GM23248 (cell line): ENCODE data around the gene C9orf50. TPM values are rescaled to one million over a fixed set of nuclear protein-coding genes. Genes with fewer than 3 reads are reported as not detected.
"Not testable (repeated sequence)": the region's sequence is repeated elsewhere in the genome, so short reads cannot be mapped to it uniquely, and the experiment has no call there.

Experiments used
- DNase-seq: peaks from one replicate; pipeline ENCODE4 v3.0.0-alpha.2; 2015
- H2AFZ ChIP-seq: fragments of 200-600 bp; sonication (generic); 2 replicates; pipeline ENCODE4 v1.6.1; 2016; ENCODE audit warnings: antibody characterized with exemption
- H3F3A ChIP-seq: fragments of 200-600 bp; sonication (generic); 2 replicates; pipeline ENCODE4 v1.6.1; 2016; ENCODE audit warnings: mild to moderate bottlenecking, antibody characterized with exemption, mixed run types; ENCODE audit not compliant: insufficient read depth
- H3K27ac ChIP-seq: fragments of 200-600 bp; sonication (generic); 2 replicates; pipeline ENCODE4 v1.5.1; 2016; ENCODE audit warnings: mild to moderate bottlenecking
- H3K27me3 ChIP-seq: fragments of 200-600 bp; sonication (generic); replicated peaks from 2 replicates; pipeline ENCODE4 v1.6.1; 2016; ENCODE audit warnings: mild to moderate bottlenecking; ENCODE audit not compliant: insufficient read depth
- H3K36me3 ChIP-seq: fragments of 200-600 bp; sonication (generic); 2 replicates; pipeline ENCODE4 v1.6.1; 2016; ENCODE audit warnings: low read depth, mild to moderate bottlenecking
- H3K4me1 ChIP-seq: fragments of 200-600 bp; sonication (generic); 2 replicates; pipeline ENCODE4 v1.6.1; 2016; ENCODE audit warnings: mild to moderate bottlenecking; ENCODE audit not compliant: insufficient read depth
- H3K4me2 ChIP-seq: fragments of 200-600 bp; sonication (generic); one replicate; pipeline ENCODE4 v1.6.1; 2016; ENCODE audit warnings: mild to moderate bottlenecking; ENCODE audit not compliant: unreplicated experiment
- H3K4me3 ChIP-seq: fragments of 200-600 bp; sonication (generic); 2 replicates; pipeline ENCODE4 v1.5.1; 2016; ENCODE audit warnings: mild to moderate bottlenecking
- H3K79me2 ChIP-seq: fragments of 200-600 bp; sonication (generic); 2 replicates; pipeline ENCODE4 v1.6.1; 2016; ENCODE audit warnings: mild to moderate bottlenecking; ENCODE audit not compliant: insufficient read depth
- H3K9ac ChIP-seq: fragments of 200-600 bp; sonication (generic); 2 replicates; pipeline ENCODE4 v1.6.1; 2016; ENCODE audit warnings: mild to moderate bottlenecking
- H3K9me2 ChIP-seq: fragments of 200-600 bp; sonication (generic); 2 replicates; pipeline ENCODE4 v1.6.1; 2016; ENCODE audit warnings: mixed run types, mild to moderate bottlenecking, moderate library complexity; ENCODE audit not compliant: insufficient read depth
- H3K9me3 ChIP-seq: fragments of 200-600 bp; sonication (generic); one replicate; pipeline ENCODE4 v1.6.1; 2017; ENCODE audit warnings: low read depth
- H4K20me1 ChIP-seq: fragments of 200-600 bp; sonication (generic); 2 replicates; pipeline ENCODE4 v1.6.0; 2016; ENCODE audit not compliant: insufficient read depth
- EZH2 ChIP-seq: fragments of 200-600 bp; sonication (generic); IDR thresholded peaks from 2 replicates; pipeline ENCODE4 v1.6.1; 2018; ENCODE audit warnings: antibody characterized with exemption, mild to moderate bottlenecking; ENCODE audit not compliant: insufficient read depth, poor library complexity, severe bottlenecking
- EZH2phosphoT487 ChIP-seq: fragments of 200-600 bp; sonication (generic); IDR thresholded peaks from 2 replicates; pipeline ENCODE4 v1.6.1; 2018; ENCODE audit warnings: antibody characterized with exemption, moderate library complexity, mild to moderate bottlenecking, low read depth; ENCODE audit not compliant: insufficient read depth
- WGBS, 2 experiments: methylation state at CpG; one replicate each; pipeline ENCODE4 v1.1.6; 2015 to 2017; ENCODE audit warnings: low lambda C conversion rate in 2 of 2, low coverage in 1 of 2; ENCODE audit errors: missing lambda C conversion rate in 2 of 2; 5-methylcytosine and 5-hydroxymethylcytosine counted together
- in situ Hi-C: fragments of 300-500 bp; cut with MboI; formaldehyde crosslinking; loops from 2 replicates; pipeline ENCODE4 v1.15.0; 2020
- polyA plus RNA-seq: library from polyadenylated mRNA; unstranded; fragments of >200 nt; fragmentation: Nextera tagmentation; extraction: Ambion mirVana; gene quantifications from 2 replicates; pipeline ENCODE4 v1.2.1, GENCODE V29; 2016
- total RNA-seq: library from RNA; depleted of rRNA; stranded (reverse); fragments of >200 nt; shearing (Covaris generic); gene quantifications from 2 replicates; pipeline ENCODE4 v1.2.3, GENCODE V29; 2014

The C9orf50 gene
- total and polyA plus RNA-seq, 2 experiments from 2014 or later = 0.23 to 0.32 TPM

DNA sequence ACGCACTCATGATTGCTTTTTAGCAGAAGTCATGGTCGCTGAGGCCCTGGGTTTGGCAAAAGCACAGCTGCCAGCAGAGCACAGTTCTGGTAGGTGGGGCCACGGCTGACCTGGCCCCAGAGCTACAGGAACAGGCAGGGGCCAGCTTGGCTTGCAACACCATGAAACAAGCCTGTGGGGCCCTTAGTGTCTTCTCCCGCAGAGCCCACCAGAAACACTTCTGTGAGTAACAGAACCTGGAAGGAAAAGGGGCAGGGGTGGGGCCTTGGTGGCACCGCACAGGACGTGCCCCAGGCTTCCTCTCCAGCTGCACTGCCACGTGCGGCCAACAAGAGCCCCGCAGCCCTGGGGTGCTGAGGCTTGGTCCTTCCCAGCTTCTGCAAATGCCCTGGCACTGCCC, 16.2 kb upstream of the C9orf50 start:
- H3K9ac ChIP-seq = no peak overlapping the region
- no peaks in the 10 kb centered on the region for H3F3A ChIP-seq
- H3K9me3 ChIP-seq = no peaks in the 10 kb centered on the region
- TF ChIP-seq EZH2phosphoT487 (no peak), EZH2 (no peak)
- in situ Hi-C loops = no loop called here
- H3K4me1 ChIP-seq = peaks cover 20% of the 10 kb centered on the region
- H3K9me2 ChIP-seq = no peaks in the 10 kb centered on the region
- 69 to 70% methylated on average over 9 of the region's 9 CpGs for WGBS, 2 experiments
- H4K20me1 ChIP-seq = peaks cover 3% of the 10 kb centered on the region; the same call in 1 of the 2 replicates
- no peak overlapping the region for H3K4me3 ChIP-seq
- peaks cover 98% of the 10 kb centered on the region for H3K79me2 ChIP-seq
- H3K36me3 ChIP-seq = peaks cover 32% of the 10 kb centered on the region
- no peak overlapping the region for H3K4me2 ChIP-seq
- DNase-seq = no peak
- H3K27ac ChIP-seq = peak overlapping the region; percentile 27; the same call in 1 of the 2 replicates
- no peaks in the 10 kb centered on the region for H3K27me3 ChIP-seq
- no peak overlapping the region for H2AFZ ChIP-seq

DNA sequence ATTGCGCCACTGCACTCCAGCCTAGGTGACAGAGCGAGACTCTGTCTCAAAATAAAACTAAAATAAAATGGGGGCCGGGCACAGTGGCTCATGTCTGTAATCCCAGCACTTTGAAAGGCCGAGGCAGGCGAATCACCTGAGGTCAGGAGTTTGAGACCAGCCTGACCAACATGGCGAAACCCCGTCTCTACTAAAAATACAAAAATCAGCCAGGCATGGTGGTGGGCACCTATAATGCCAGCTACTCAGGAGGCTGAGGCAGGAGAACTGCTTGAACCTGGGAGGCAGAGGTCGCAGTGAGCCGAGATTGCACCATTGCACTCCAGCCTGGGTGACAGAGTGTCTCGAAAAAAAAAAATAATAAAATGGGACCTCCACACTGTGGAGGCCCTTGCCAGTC, 15.4 kb upstream of the C9orf50 start:
- H2AFZ ChIP-seq, in situ Hi-C loops, H3K27me3 ChIP-seq, H3K4me3 ChIP-seq, H3F3A ChIP-seq, DNase-seq, H3K9me2 ChIP-seq, H4K20me1 ChIP-seq, H3K4me2 ChIP-seq, H3K9me3 ChIP-seq, H3K9ac ChIP-seq: not testable (repeated sequence)
- Histone ChIP-seq H3K79me2 (peaks cover 100% of the 10 kb centered on the region), H3K4me1 (peaks cover 27% of the 10 kb centered on the region), H3K27ac (peak overlapping the region; percentile 27; the same call in 1 of the 2 replicates), H3K36me3 (peaks cover 32% of the 10 kb centered on the region)
- 92 to 96% methylated on average over 10 of the region's 10 CpGs for whole genome bisulfite sequencing, 2 experiments

DNA sequence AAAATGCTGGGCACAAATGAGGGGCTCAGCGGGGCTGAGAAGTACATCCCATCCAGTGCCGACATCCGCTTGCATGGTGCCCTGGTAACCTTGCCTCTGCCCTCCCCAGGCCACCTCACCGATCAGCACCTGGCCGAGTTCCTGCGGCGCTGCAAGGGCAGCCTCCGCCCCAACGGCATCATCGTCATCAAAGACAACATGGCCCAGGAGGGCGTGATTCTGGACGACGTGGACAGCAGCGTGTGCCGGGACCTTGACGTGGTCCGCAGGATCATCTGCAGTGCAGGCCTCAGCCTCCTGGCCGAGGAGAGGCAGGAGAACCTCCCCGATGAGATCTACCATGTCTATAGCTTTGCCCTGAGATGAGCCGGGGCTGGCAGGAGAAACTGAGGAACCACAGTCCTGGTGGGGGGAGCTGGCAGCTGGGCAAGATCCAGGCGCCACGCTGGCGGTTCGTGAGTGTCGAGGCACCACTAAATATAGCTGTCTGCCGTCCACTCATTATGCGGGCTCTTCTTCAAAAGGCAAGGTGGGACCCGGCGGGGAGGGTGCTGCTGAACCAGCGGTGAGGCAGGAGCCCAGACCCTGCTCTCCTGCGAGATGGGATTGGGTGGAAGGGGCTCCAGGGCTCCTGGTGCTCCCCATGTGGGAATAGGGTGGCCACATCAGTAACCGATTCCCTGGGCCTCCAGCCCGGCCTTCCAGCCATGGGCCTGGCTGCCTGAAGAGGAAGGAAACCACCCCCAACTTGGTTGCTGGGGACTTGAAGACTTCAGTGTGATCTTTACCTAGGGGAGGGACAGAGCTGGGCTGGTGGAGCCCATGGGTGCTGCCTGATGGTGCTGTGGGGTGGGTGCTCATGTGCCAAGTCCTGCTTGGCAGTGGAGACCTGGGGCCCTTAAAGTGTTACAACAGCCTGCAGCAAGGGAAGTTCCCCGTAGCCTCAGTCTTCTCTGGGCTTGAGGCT, 14.5 kb upstream of the C9orf50 start:
- 85 to 86% methylated on average over 34 of the region's 34 CpGs for WGBS, 2 experiments
- TF ChIP-seq EZH2phosphoT487 = no peak
- TF ChIP-seq EZH2 = no peak
- in situ Hi-C loops = no loop called here
- H3K4me2 ChIP-seq = no peak overlapping the region
- H3K36me3 ChIP-seq = peaks cover 32% of the 10 kb centered on the region
- H3K9me2 ChIP-seq = no peaks in the 10 kb centered on the region
- no peaks in the 10 kb centered on the region for H3F3A ChIP-seq
- peaks cover 100% of the 10 kb centered on the region for H3K79me2 ChIP-seq
- H3K9ac ChIP-seq = no peak overlapping the region
- H3K27me3 ChIP-seq = no peaks in the 10 kb centered on the region
- H3K9me3 ChIP-seq = no peaks in the 10 kb centered on the region
- H3K4me3 ChIP-seq = no peak overlapping the region
- H4K20me1 ChIP-seq = peaks cover 7% of the 10 kb centered on the region; the same call in 1 of the 2 replicates
- H3K4me1 ChIP-seq = peaks cover 32% of the 10 kb centered on the region
- no peak overlapping the region for H3K27ac ChIP-seq
- no peak overlapping the region for H2AFZ ChIP-seq
- no peak for DNase-seq

DNA sequence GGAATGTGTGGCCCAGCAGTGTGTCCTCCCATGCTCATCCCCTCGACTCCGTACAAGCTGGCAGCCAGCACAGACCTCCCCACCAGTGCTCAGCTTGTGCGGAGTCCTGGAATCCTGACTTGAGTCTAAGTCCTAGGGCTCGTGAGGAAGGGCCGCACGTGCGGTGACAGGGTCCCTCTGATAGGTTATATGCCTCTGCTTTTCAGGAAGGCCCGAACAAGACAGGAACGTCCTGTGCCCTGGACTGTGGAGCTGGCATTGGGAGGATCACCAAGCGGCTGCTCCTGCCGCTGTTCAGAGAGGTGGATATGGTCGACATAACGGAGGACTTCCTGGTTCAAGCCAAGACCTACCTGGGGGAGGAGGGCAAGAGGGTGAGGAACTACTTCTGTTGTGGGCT, 12.9 kb upstream of the C9orf50 start:
- H3K36me3 ChIP-seq = peaks cover 32% of the 10 kb centered on the region
- H4K20me1 ChIP-seq = peaks cover 7% of the 10 kb centered on the region; the same call in 1 of the 2 replicates
- DNase-seq = no peak
- no peaks in the 10 kb centered on the region for H3K9me3 ChIP-seq
- H3K27me3 ChIP-seq = no peaks in the 10 kb centered on the region
- H3K4me1 ChIP-seq = peaks cover 32% of the 10 kb centered on the region
- no peak overlapping the region for H2AFZ ChIP-seq
- H3K79me2 ChIP-seq = peaks cover 100% of the 10 kb centered on the region
- H3K4me2 ChIP-seq = no peak overlapping the region
- TF ChIP-seq EZH2 (no peak), EZH2phosphoT487 (no peak)
- H3K27ac ChIP-seq = no peak overlapping the region
- in situ Hi-C loops = no loop called here
- H3F3A ChIP-seq = 0 out of 2 replicates have a peak, but pooled peaks cover 2% of the 10 kb centered on the region
- no peak overlapping the region for H3K9ac ChIP-seq
- no peaks in the 10 kb centered on the region for H3K9me2 ChIP-seq
- WGBS, 2 experiments = 85 to 94% methylated on average over 12 to 13 of the region's 13 CpGs
- H3K4me3 ChIP-seq = no peak overlapping the region
